ENCODE measurements around the gene GSTM2. TPM values are rescaled to one million over a fixed set of nuclear protein-coding genes. Genes with fewer than 3 reads are reported as not detected.

Gene GSTM2
- total RNA-seq = 10 to 100 TPM; 20.9 to 22.6 TPM

DNA sequence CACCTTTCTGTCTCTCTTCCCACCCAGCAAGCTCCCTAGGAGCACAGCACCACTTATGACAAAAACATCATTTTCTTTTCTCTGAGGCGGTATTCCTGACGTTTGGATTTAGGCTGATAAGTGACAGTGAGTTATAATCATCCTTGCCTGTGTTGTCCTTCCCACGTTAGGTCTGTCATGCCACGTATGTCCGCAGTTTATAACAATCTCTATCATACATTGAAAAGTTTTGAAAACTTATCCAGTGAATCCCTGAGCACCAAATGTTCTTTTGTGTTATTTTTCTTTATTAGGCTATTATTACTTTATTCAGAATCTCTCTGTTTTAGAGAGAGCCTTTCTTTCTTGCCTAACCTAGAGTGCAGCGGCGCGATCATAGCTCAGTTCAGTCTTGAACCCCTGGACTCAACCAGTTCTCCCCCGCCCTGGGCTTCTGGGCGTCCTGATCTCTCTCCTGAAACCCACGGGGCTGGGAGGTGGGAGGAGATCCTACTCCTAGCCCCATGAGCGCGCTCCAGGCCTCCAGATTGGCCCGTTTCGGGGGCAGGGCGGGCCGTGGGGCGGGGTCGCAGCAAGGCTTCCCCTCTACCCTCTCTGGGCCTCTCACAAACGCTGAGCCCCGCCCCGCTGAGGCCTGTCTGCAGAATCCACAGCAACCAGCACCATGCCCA, at the start of gene GSTM2:
GSTM2 (plus strand) TSS at position 606 of the 671 bp plus-strand sequence; CDS start at position 665, 59 bp downstream.

DNA sequence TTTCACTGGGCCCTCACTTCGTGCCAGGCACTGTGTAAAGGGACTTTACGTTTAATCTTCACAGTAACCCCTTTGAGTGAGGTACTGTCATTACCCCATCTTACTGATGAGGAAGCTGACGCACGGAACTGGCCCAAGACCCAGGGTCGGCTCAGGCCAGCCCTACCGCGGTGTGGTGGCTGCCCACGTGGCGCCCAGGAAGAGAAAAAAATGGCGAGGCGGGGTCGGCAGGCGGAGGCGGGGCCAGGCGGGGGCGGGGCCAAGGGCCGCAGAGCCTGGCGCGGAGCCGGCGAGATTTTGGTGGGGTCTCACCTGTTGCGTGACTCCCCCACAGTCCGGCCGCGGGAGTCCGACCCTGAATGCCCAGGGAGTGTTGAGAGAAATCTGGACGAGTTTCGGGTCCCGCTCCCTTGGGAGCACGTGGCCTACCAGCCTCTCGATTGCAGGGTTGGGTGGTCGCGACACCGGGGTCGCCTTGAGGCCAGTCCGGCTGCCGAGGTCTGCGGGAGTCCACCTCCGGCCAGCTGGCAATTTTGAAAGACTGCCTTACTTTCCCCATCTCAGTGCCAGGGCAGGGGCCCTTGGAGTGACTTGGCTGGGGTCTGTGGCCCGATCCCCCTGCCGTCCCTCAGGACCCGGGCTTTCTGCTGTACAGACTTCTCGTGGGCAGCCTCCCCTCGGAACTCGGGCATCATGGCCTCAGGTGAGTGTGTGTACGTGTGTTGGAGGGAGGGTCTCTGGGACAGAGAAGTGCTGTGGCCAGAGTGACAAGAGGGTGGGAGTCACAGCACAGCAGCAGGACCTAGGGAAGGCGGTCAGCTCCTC, 48.1 kb upstream of the GSTM2 start, which contains the start of the genes AMPD2 and GNAT2:
AMPD2 (plus strand) TSS at position 262 of the 825 bp plus-strand sequence. CDS start 1,339 bp downstream, outside the sequence.
GNAT2 (minus strand) TSS at position 41 of the 825 bp plus-strand sequence. CDS start 6,746 bp downstream, outside the sequence.

DNA sequence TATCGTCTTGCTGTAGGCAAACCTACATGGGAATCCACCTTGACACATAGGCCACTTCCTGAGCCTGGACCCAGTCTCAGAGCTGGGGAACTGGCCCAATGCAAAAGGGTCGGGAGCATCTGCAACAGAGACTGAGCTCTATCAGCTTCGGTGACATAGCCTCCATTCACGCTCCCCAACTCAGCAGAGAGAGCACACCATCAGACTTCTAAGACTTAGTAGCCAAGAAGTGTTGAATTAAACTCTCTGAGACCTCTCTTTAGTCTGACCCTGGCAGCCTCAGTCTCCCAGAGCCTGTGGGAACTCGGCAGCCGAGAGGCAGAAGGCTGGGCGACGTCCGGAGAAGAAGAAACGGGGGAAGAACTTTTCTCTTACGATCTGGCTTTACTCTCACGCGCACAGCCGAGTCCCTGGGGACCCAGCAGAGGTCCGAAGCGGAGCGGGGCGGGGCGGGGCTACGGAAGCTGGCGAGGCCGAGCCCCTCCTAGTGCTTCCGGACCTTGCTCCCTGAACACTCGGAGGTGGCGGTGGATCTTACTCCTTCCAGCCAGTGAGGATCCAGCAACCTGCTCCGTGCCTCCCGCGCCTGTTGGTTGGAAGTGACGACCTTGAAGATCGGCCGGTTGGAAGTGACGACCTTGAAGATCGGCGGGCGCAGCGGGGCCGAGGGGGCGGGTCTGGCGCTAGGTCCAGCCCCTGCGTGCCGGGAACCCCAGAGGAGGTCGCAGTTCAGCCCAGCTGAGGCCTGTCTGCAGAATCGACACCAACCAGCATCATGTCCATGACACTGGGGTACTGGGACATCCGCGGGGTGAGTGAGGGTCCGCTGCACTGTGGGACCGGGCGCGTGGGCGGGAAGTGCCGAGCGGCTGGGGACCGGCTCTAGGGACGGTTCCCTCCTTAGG, 12.0 kb upstream of the GSTM2 start, which contains the start of gene GSTM4:
GSTM4 (plus strand) TSS at position 485 of the 905 bp plus-strand sequence; CDS start at position 776, 291 bp downstream.

DNA sequence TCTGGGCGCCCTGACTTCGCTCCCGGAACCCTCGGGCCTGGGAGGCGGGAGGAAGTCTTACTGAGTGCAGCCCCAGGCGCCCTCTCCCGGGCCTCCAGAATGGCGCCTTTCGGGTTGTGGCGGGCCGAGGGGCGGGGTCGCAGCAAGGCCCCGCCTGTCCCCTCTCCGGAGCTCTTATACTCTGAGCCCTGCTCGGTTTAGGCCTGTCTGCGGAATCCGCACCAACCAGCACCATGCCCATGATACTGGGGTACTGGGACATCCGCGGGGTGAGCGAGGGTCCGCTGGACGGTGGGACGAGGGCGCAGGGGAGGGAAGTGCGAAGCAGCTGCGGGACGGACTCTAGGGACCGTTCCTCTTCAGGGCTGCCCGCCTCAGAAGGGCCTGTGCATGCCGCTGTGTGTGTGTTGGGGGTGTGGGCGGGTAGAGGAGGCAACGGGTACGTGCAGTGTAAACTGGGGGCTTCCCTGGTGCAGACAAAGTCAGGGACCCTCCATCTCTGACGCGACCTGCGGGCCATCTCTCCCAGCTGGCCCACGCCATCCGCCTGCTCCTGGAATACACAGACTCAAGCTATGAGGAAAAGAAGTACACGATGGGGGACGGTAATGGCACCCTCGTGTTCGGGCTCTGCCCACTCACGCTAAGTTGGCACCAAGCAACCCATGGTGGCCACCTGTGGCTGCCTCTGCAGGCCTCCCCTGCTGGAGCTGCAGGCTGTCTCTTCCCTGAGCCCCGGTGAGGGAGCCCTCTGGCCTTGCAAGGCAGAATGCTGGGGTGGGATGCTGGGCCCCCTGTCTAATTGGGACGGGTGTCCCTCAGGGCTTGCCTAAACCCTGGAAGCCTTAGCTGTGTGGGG, 20.0 kb downstream of the GSTM2 start, which contains the start of gene GSTM1:
GSTM1 (plus strand) TSS at position 177 of the 859 bp plus-strand sequence; CDS start at position 234, 57 bp downstream.

DNA sequence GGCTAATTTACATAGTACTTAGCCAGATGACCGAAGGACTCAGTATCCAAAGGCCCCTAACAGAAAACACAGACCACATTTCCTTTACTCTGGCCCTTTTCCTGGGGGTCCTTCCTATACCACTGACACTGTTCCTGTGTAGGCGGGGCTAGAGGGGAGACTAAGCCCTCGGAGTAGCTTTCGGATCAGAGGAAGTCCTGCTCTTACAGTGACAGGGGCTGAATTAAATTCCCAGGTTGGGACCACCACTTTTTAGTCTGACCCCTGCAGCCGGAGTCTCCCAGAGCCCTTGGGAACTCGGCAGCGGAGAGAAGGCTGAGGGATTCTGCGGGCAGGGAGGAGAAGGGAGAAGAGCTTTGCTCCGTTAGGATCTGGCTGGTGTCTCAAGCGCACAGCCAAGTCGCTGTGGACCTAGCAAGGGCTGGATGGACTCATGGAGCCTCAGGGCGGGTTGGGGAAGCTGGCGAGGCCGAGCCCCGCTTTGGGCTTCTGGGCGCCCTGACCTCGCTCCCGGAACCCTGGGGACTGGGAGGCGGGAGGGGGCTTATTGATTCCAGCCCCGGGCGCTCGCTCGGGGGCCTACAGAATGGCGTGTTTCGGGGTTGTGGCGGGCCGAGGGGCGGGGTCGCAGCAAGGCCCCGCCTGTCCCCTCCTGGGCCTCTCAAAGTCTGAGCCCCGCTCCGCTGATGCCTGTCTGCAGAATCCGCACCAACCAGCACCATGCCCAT, 43.9 kb downstream of the GSTM2 start, which contains the start of gene GSTM5:
GSTM5 (plus strand) TSS at position 659 of the 728 bp plus-strand sequence; CDS start at position 721, 62 bp downstream.

Other genes starting within 250 kb of the GSTM2 start
- gene PSMA5, start 241.6 kb upstream of the GSTM2 start, total RNA-seq = 100 to 1,000 TPM; 138 TPM
- not detected for gene SYPL2, start 201.5 kb upstream of the GSTM2 start, total RNA-seq
- gene ATXN7L2, start 184.2 kb upstream of the GSTM2 start, total RNA-seq = 10 to 100 TPM; 10.7 to 12.7 TPM
- 10 to 100 TPM; 23.6 to 28.9 TPM for gene CYB561D1, start 174.0 kb upstream of the GSTM2 start, total RNA-seq
- gene AMIGO1, start 158.3 kb upstream of the GSTM2 start, total RNA-seq = 1 to 10 TPM; 7.0 to 7.3 TPM
- gene GPR61, start 128.2 kb upstream of the GSTM2 start, total RNA-seq = under 1 TPM; 0.29 to 0.50 TPM
- 1 to 10 TPM; 9.3 to 9.7 TPM for gene GNAI3, start 119.4 kb upstream of the GSTM2 start, total RNA-seq
- not detected for gene GNAT2, start 48.4 kb upstream of the GSTM2 start, total RNA-seq
- 100 to 1,000 TPM; 112 to 117 TPM for gene AMPD2, start 48.2 kb upstream of the GSTM2 start, total RNA-seq
- 10 to 100 TPM; 14.4 to 14.6 TPM for gene GSTM4, start 12.0 kb upstream of the GSTM2 start, total RNA-seq
- under 1 TPM in 1 of 2 experiments, not detected in 1; 0.24 TPM for gene GSTM1, start 19.8 kb downstream of the GSTM2 start, total RNA-seq
- gene GSTM5, start 44.2 kb downstream of the GSTM2 start, total RNA-seq = not detected
- under 1 TPM; 0.31 to 0.71 TPM for gene GSTM3, start 73.0 kb downstream of the GSTM2 start, total RNA-seq
- gene EPS8L3, start 95.9 kb downstream of the GSTM2 start, total RNA-seq = not detected
- gene CSF1, start 242.8 kb downstream of the GSTM2 start, total RNA-seq = 10 to 100 TPM; 23.0 to 23.4 TPM

All from activated naive CD4-positive, alpha-beta T cell treated with anti-CD3 and anti-CD28 coated beads, Interleukin-2, amount 10 ng/mL, durations not matched to agents 5 hours and 36 hours (primary cell).